Mucosa of gallbladder (tissue), 1 donor: ENCODE measurements around the gene THAP5. TPM values are rescaled to one million over a fixed set of nuclear protein-coding genes. Genes with fewer than 3 reads are reported as not detected.

Experiments
- DNase-seq: peaks from one replicate; pipeline ENCODE4 v3.0.0-alpha.2; 2020; ENCODE audit warnings: low spot score
- total RNA-seq: library from RNA; stranded (reverse); gene quantifications from one replicate; pipeline ENCODE4 v1.2.1, GENCODE V29; 2021
- donor health status: DM: no; HTN: no; CAD: no.

The THAP5 gene
- total RNA-seq, 1 donor from 2014 or later, result 23.2 TPM

DNA sequence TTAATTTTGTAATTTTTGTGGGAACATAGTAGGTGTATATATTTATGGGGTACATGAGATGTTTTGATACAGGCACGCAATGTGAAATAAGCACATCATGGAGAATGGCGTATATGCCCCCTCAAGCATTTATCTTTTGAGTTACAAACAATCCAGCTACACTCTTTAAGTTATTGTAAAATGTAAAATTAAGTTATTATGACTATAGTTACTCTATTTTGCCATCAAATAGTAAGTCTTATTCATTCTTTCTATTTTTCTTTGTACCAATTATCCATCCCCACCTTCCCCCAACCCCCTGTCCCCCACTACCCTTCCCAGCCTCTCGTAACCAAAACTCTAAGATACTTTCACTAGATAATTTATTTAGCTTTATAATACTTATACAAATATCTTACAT lies 35.8 kb downstream of the THAP5 start:
- DNase-seq, result no peak

DNA sequence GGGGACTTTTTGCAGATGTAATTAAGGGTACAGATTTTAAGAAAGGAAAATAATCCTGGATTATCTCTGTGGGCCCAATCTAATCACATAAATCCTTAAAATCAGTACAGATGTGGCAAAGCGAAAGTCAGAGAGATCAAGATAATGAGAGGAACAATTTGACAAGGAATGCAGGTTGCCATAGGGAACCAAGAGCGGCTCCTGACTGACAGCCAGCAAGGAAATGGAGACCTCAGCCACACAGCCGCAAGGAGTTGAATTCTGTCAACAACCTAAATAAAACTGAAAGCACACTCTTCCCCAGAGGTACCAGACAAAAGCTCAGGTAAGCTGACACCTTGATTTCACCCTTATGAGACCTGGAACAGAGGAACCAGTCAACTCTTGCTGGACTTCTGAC lies 40.2 kb downstream of the THAP5 start:
- no peak for DNase-seq

DNA sequence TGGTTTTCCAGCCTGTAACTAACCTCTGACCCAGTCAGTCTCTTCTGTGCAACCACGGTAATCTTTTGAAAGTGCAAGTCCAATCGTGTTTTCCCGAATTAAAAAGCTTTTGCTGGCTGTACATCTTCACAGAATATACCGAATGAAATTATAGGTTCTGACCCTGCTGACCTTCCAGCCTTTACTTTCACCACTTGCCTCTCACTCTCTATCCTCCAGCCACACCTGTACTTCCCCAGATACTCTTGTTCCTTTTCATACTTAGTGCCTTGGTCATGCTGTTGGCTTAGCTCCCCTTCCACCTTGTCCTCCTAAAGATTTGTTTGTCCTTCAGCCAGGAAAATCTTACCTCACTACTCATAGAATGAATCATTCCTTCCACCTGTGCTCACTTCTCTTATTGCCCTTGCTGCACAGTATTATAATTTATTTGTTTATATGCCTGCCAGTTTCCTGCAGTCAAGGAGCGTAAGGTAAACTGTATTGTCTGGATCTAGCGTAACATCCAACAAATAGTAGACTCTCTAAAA lies 41.3 kb downstream of the THAP5 start:
- DNase-seq, result no peak

DNA sequence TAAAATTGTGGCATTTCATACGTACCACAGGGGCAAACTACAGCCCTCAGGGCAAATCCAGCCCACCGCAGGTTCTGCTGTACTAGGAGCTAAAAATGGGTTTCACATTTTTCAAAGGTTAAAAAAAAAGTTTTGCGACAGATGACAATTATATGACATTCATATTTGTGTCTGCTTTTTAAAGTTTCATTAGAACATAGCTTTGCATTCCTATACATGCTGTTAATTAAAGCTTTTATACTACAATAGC lies 42.8 kb downstream of the THAP5 start:
- no peak for DNase-seq

DNA sequence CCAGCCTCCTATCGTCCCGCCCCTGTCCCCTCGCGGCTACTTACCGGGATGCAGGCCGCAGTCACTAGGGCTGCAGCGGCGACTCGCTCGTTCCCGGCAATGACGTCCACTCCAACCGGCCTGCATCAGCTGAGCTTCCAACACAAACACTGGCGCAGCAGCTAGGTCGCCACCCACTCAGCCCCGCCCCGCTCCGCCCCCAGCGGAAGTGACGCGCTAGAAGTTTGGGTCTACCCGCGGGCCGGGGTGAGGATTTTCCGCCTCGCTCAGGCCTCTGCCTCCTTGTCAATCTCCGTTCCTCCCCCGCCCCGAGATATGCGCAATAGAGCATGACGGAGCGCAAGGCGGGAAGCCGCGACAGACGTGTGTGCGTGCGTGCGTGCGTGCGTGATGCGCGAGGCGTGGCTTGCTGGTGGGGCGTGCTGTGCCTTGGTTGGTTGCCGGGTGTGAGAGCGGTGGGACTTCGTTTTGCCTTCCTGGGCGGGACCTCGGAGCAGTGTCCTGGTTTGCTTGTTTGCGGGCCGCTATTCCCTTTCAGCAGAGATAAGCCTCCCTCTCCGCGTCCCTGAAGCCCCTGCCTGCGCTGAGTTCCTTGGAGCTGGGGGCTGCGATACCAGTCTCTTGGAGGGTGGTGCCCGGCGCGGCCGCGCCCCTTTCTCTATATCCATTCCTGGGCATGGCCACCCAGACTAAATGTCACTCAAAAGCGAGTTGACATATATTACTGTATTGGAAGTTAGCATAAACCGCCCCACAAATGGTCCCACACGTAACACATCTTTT lies 43.3 kb downstream of the THAP5 start, which contains the start of gene PNPLA8:
Gene PNPLA8 (minus strand): TSS at position 151 of the 783 bp plus-strand sequence. CDS start 10,644 bp downstream, outside the sequence.
- DNase-seq, result peak; percentile 100

DNA sequence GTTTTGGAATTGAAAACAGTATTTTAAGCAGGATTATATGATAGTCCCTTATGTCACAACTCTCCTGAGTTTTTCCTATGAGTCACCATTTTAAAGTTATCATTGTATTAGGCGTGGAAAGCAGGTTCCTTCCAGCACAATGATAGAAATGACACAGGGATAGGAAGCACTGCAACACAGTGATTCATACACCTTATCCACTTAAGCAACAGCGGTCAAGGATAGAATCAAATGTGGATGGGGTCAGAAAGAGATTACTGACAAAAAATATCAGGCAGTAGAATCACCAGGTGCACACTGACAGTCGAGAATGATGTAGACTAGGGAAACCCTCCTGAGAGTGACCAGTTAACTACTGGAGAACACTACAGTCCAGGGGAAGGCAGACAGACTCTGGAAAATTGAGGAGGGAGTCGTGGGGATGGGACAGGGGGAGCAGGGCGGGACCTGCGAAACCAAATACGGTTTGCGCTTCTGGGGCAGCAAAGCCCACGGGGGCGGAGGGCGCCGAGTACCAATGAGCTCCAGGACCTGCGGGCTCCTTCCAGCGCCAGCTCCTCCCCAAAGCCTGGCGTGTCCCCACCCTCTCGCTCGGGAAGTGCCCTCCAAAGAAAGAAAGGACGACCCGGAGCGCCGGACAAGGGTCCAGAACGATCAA lies 44.0 kb downstream of the THAP5 start:
- no peak for DNase-seq

DNA sequence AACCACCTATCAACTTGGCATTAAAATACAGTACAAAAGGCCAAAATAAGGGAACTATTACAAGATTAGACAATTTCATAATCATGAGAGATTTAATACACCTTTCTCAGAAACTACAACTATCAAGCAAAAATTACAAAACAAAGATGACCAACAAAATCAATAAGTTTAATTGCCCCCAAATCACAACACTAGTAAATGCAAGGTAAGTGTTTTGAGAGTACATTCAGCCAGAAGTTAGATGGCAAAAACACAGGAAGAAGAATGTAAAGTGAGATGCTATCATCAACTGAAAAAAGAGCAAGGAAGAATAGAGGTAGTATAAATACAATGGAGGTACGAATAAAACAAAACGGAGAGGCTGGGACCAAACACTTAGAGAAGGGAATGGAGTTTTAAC lies 46.7 kb downstream of the THAP5 start:
- DNase-seq, result no peak

DNA sequence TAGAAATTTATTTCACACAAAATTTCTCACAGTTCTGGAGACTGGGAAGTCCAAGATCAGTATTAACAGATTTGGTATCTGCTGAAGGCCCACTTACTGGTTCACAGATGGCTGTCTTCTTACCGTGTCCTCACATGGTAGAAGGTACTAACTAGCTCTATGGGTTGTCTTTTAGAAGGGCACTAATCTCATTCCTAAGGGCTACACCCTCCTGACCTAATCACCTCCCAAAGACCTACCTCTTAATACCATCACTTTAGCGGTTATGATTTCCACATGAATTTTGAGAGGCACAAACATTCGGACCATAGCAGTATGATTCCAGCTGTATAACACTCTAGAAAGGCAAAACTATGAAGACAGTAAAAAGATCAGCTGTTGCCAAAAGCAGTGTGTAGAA lies 51.6 kb downstream of the THAP5 start:
- DNase-seq, result no peak

DNA sequence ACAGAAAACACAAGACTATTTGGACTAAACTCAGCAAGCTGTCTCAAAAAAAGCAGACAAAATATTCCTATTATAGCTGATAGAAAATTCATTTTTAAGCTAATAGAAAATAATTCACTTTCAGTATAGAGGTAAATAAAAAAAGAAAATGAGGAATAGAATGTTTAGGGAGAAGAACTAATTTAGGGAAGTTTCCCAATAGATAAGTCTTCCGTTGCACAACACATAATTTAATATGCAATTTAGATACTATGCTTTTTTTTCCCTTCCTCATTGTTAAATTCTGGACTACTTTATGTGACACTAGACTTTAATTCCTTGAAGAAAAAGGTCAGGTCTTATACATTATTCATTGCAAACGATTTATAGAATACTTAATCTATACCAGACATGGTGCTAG lies 53.9 kb downstream of the THAP5 start:
- DNase-seq, result no peak

DNA sequence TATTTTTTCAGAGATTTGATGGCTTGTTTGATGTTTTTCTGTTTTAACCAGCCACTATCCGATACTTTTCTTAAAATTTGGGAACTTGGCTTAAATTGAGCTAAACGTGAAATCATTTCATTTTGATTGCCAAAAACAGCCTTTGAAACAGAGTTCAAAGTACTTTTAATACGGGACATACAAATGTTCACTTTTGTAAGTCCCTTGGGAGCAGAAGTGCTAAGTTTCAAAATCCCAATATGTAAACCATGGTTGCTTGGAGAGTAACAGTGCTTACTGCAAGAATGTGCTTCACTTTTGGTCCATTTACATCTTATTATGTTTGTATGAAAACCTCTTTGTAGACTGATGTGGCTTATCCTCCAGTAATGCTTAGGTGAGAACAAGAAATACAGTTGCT lies 54.5 kb downstream of the THAP5 start:
- DNase-seq, result no peak

Other genes starting within 250 kb of the THAP5 start
- gene NRCAM, start 113.3 kb downstream of the THAP5 start, total RNA-seq, result 38.2 TPM
- 22.6 TPM for gene PNPLA8, start 43.6 kb downstream of the THAP5 start, total RNA-seq
- gene DNAJB9, start 168 bp upstream of the THAP5 start, total RNA-seq, result 31.3 TPM